SIG-M5 (cell line): Measurements from ENCODE around the gene SLU7.
A peak's percentile ranks its signal among the peaks of the same experiment; 100 is the strongest.

Experiments used
- DNase-seq: peaks from one replicate; lab custom pipeline; 2025; lab: John Stamatoyannopoulos, UW

SLU7 gene

DNA sequence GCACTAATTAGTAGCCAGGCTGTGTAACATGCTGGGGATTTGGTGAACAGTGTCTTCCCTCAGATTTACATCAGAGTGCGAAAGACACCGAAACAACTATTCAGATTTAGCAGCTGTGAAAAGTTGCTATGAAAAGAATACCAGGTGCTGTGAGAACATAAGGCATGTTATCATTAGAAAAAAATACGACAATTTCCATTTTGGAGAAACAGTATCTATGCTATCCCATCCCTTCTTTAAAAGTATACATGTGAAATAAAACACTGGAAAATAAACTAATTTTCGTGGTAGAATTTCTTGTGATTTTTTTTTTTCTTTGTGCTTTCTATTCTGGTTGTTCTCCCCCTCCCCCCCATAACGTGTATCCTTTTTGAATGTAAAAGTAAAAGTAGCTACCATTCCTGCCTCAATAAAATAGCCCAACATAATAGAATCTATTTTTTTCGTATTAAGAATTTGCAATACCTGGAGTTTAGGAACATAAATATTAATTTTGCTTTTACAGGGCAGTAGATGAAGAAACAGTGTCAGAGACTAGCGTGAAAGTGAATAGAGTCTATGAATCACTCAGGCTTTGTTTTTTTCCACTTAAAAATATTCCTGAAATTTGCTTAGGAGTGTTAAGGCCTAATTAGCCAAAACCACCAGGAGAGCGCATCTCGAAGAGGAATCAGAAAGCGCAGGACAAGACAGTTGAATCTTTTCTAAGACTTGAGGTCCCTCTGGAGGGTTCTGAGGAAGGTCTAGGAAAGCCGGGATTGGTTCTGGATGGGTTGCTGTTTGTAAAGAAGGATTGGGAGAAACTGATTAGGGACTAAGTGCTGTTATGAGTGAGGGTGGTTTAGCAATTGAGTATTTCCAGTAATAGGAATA, 813 bp upstream of the SLU7 start:
- DNase-seq = no peak

- peak; percentile 36 for DNase-seq
These were observed 19.2 kb downstream of the SLU7 start, which contains the start of gene FAM200C for GRCh38 chr5:160399402-160400353. FAM200C (minus strand) TSS chr5:160400054; CDS start chr5:160395490, 4,564 bp downstream.

- DNase-seq = no peak
These were observed 20.1 kb downstream of the SLU7 start for GRCh38 chr5:160398806-160399205.

GRCh38 chr5:160397492-160397891, 21.4 kb downstream of the SLU7 start:
- no peak for DNase-seq

DNA sequence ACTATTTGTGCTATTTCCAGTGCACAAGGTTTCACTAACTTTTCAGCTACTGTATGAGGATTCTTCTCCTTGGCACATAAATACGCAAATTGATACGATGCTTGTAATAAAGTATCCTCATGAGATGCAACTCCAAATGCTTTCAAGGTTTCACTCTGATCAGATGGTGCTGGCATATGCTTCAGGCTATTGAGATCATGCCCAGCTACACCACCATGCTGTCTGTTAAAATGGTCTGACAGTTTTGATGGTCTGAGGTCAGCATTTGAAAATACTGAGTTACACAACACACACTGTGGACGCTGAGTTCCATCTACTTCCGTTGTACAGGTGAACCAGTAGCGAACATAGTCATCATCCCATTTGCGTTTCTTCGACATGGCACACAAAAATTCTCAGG, 23.8 kb downstream of the SLU7 start:
- DNase-seq = no peak

DNA sequence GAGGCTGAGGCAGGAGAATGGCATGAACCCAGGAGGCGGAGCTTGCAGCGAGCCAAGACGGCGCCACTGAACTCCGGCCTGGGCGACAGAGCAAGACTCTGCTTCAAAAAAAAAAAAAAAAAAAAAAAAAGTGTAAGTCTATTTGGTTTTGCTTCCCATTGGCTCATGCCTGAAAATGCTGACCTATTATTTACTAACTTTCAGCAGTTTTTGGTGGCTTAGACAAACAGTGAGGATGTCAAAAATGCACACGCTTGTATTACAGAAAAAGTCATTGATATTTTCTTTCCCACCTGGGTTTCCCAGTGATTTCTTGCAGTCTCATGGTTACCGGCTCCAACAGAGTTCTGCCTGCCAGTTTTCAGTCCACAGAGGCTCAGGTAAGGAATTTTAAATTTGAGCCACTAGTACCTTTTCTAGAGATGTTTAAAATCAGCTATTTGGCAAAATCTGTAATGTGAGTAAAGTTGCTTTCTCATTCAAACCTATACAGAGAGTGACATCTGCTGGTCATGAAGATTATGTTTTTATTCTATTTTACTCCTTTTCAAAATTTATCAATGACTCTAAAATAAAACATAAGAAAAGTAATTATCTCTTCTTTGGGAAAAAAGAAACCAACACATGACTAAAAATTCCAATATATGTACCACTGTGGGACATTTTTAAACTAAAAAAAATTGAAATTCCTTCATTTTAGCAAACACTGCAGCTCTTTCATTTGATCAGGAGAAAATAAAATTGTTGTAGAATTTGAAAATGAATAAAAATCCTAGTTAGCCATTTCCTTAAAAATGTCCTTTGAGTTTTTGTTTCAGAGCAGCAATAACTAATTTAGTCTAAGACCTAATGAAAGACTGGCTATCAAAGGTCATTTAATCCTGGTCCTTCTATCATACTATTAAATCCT, 27.8 kb downstream of the SLU7 start:
- DNase-seq = no peak

DNA sequence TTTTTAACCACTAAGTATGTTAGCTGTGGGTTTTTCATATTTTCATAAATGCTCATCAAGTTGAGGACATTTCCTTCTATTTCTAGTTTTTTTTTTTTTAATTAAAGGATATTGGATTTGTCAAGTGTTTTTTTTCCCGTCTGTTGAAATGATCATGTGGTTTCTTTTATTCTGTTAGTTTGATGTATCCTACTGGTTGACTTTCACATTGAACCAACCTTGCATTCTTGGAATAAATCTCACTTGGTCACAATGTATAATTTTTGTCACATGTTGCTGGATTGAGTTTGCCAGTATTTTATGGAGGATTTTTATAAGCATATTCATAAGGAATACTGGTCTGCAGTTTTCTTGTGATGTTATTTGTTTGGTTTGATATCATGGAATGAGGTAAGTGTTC, 31.4 kb downstream of the SLU7 start:
- no peak for DNase-seq

DNA sequence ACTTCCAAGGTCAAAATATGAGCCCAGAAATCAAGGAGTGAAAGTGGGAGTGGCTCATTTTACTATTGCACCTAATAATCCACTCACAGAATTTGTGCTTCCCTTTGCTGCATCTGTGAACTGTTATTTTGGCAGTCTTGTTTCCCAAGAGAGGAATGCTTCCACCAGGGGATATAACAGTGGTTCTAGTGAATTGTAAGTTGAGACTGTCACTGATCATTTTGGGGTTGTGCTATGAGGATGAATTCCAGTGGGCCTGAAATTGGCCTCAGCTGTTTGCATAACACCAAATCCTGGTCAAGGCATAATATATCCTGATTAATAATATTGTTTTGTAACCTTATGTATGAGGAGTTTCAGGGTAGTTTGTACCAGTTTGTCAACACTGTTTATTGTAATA, 33.4 kb downstream of the SLU7 start:
- DNase-seq = no peak

DNA sequence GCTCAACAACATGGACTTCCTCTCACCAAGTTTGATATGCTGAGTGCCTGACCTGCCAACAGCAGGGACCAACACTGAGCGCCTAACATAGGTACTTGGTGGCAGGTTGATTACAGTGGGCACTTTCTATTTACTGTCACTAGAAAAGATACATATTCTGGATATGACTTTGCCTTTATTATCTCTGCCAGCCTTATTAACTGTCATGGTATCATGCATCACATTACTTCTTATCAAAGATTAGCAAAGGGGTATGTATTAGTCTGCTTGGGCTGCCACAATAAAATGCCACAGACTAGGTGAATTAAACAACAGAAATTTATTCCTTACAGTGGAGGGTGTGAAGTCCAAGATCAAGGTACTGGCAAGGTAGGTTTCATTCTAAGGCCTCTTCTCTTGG, 34.2 kb downstream of the SLU7 start:
- no peak for DNase-seq

- DNase-seq = no peak
These were observed 36.5 kb downstream of the SLU7 start for GRCh38 chr5:160382346-160382745.

DNA sequence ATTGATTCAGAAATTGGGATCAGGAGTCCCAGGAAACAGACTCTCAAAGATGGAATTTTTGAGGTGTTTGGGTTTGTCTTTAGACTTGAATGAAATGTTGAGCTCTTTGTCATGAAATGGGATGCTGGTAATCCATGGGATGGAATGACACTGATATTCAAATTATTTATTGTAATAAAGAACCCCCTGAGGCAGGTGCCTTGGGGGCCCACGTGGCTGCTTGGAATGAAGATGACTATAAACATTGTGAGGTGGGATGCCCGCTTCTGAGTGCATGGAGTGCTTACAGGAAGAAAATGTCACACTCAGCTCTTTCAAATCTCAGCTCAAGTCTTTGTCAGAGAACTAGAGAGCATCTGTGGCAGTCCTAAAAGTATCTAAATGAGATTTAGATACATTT, 38.8 kb downstream of the SLU7 start:
- no peak for DNase-seq

DNA sequence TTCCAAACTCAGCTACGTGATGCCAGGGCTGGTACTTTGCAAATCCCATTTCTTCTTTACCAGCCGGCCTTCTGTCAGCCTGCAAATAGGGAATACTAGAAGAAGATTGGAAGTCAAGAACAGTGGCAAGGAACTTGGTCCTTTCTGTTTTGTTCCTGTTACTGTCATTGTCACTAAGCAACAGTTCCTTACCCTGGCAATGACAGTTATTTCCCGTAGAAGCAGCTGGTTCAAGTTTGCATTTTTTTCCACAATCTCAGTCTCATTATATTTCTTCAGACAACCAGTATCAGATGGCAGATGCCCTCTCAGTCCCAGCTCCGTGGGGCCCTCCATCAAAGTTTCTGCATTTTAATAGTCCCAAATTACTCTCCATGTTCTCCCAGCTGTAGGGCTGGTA, 39.4 kb downstream of the SLU7 start:
- no peak for DNase-seq

GRCh38 chr5:160378330-160378729, 40.6 kb downstream of the SLU7 start:
- no peak for DNase-seq

GRCh38 chr5:160377651-160378050, 41.2 kb downstream of the SLU7 start:
- DNase-seq = no peak

DNA sequence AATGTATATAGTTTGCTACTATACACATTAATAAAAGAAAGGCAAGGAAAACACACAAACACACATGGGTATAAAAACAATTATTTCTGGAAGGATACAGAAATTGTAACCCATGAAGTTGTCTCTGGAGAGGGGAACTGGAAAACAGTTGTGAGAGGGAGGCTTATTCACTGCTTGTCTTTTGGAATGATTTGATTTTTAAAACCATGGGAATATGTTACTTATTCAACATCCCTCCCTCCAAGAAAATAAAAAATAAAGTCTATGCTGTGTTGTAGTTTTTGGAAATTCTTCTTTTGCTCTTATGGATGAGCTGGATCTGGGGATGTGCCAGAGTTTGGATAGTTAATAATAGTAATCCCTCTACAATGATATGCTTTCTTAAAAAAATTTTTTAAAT, 42.5 kb downstream of the SLU7 start:
- DNase-seq = no peak

- no peak for DNase-seq
These were observed 43.2 kb downstream of the SLU7 start for GRCh38 chr5:160375701-160376100.

DNA sequence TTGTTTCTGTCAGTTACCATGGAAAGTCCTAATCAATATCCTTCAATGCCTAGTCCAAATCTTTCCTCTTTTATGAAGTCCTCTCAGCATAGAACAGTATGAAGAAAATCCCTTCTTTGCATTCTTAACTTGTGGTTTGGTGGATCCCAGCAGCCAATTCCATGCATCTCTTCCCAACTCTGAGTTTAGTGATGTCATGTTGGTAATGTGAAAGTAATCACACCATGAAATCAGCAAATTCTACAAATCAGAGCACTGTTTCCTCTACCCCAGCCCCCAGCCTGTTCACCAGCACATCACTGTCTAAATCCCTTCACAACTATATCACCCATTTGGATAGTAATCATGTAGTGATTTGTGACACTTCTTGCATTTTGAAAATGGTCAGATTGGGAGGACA, 43.7 kb downstream of the SLU7 start:
- DNase-seq = no peak

DNA sequence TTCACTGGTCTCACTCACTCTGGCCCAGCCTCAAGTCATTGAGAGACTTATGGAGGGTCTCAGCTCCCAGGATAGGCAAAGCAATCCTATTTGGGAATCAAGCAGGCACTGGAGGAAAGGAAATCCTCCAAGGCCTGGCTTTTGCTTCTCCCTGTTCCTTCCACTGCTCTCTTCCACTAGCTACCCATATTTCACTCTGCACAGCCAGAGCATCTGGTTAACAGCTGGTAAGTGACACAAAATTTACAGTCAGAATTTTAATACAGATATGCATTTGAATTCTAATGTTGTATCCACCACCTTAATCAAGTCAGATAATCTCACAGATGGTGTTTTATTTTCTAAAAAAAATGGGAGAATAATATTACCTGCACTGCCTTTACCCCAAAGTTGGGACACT, 47.6 kb downstream of the SLU7 start:
- DNase-seq = no peak

DNA sequence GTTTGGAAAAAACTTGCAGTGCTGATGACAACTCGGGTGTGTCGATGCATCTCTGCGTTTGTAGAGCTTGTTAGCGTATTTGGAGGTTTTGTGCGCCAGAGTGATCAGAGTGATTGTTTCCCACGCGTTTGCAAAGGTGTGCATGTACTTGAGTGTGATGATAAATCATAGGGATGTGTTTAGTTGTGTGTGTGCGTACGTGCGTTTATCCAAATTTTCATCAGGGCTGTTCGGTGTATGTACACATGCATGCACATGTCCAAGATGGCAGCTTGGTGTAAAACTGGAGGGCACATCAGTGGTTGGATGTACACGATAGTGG, 48.2 kb downstream of the SLU7 start:
- DNase-seq = no peak

DNA sequence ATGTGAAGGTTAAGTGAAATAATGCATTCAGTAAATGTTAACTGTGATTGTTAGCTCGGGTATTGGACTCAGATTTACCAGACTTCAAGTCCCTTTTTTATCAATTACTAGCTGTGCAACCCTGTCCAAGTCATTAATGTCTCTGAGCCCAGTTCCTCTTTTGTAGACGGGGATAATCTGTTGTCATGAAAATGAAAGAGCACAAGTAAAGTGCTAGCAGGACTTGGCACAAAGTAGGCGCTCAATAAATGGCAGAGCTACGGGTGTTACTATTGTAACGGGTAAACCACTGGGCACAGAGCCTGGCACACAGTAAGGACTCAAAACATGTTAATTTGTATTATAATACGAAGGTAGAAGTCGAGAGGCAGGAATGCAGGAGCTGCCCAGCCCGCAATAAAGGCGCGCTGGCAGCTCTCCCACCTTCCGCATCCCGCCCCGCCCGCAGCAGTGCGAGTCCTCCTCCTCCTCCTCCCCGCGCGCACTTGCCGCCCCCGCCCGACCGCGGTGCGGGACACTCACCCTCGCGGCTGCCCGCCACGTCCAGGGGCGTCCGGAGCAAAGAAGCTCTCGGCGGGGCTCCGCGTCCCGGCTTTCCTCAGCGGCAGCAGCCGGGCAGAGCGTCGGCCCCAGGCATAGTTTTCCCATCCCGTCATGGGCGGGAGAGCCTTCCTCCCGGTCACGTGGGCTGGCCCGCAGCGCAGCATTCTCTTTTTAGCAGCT, 48.7 kb downstream of the SLU7 start, which contains the start of gene C1QTNF2:
TSS of gene C1QTNF2 (minus strand) at position 637 of the 723 bp plus-strand sequence. CDS start 15,615 bp downstream, outside the sequence.
- no peak for DNase-seq

DNA sequence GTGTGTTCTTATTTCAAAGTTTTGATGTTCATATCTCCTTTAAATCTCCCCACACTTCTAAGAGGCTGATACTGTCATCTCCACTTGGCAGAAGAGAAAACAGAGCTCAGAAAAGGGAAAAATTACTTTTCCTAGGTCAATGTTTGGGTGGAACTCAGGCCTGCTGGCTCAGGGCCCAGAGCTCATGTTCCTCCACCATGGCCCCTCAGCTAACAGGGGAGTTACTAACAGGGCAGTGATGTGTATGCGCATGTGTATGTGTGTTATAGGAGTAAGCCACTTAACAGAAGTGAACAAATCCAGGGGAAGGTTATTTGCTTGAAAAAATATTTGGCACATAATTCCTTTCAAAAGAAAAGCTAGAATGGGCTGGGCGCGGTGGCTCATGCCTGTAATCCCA, 51.0 kb downstream of the SLU7 start:
- DNase-seq = no peak
